Activated B cell treated with CpG ODN at 0.5 μM for 24 hours (primary cell): ENCODE measurements around the gene DHCR24. TPM values are rescaled to one million over a fixed set of nuclear protein-coding genes. Genes with fewer than 3 reads are reported as not detected.

Experiments used
- ATAC-seq: fragments of 200-7000 bp; cut with Tn5 transposase; one replicate; pipeline ENCODE4 v1.10.0; 2021; ENCODE audit warnings: low read depth, mild to moderate bottlenecking, moderate library complexity
- CTCF ChIA-PET: fragments of 350-600 bp; sonication (Branson Sonifier 250); formaldehyde crosslinking; loops from one replicate; lab custom pipeline; 2021; ENCODE audit warnings: antibody characterized with exemption; lab: Charles Lee
- POLR2A ChIA-PET: fragments of 350-600 bp; sonication (Branson Sonifier 250); formaldehyde crosslinking; loops from one replicate; lab custom pipeline; 2021; ENCODE audit warnings: antibody characterized with exemption; lab: Charles Lee
- DNase-seq: peaks from one replicate; pipeline ENCODE4 v3.0.0; 2022
- H3K27ac Mint-ChIP-seq: one replicate; pipeline ENCODE4 v1.8.0; 2020; ENCODE audit warnings: mixed read lengths
- H3K27me3 Mint-ChIP-seq: one replicate; pipeline ENCODE4 v1.8.0; 2021; ENCODE audit warnings: mixed read lengths
- H3K36me3 Mint-ChIP-seq: one replicate; pipeline ENCODE4 v1.8.0; 2021; ENCODE audit warnings: low read depth, mixed read lengths
- H3K4me1 Mint-ChIP-seq: one replicate; pipeline ENCODE4 v1.8.0; 2021; ENCODE audit warnings: mixed read lengths
- H3K4me3 Mint-ChIP-seq: one replicate; pipeline ENCODE4 v1.8.0; 2020; ENCODE audit warnings: mild to moderate bottlenecking, mixed read lengths
- H3K9me3 Mint-ChIP-seq: one replicate; pipeline ENCODE4 v1.8.0; 2020; ENCODE audit warnings: mixed read lengths
- CTCF ChIP-seq: fragments of 200-600 bp; IDR thresholded peaks from one replicate; pipeline ENCODE4 v1.8.0; 2022; ENCODE audit warnings: antibody characterized with exemption, mild to moderate bottlenecking
- intact Hi-C: fragments of 100-400 bp; cut with micrococcal nuclease; formaldehyde crosslinking; loops from one replicate; pipeline ENCODE4 v1.15.1; 2024
- total RNA-seq: library from RNA; stranded (reverse); gene quantifications from 2 replicates; pipeline ENCODE4 v1.2.3, GENCODE V29; 2022

DHCR24 gene
- total RNA-seq, 1 donor from 2014 or later: 55.0 TPM

DNA sequence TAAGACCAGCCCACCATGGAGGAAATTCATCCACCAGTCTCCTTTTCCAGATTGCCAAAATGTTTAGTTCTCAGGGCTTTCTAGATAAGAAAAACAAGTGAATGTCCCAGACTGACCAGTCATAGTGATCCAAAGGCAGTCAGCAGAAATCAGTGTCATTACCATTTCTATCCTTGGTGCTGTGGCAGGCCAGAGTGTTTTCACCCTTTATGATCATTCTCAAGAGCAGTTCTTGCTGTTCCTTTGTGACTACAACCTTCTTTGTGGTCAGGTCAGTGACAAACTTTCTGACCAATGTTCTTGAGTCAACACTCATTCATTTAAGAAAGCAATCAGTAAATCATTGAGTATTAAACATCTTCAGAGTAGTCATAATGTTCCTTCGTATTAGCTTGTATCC is 7.3 kb upstream of the DHCR24 start:
- no peak overlapping the region for H3K27ac Mint-ChIP-seq
- no peaks in the 10 kb centered on the region for H3K9me3 Mint-ChIP-seq
- intact Hi-C loops: no loop called here
- no peaks in the 10 kb centered on the region for H3K36me3 Mint-ChIP-seq
- no peaks in the 10 kb centered on the region for H3K4me1 Mint-ChIP-seq
- CTCF ChIA-PET: no interaction called here
- POLR2A ChIA-PET: no interaction called here
- no peak for ATAC-seq
- no peak for TF ChIP-seq CTCF
- H3K27me3 Mint-ChIP-seq: peaks cover 6% of the 10 kb centered on the region
- DNase-seq: no peak
- H3K4me3 Mint-ChIP-seq: no peak overlapping the region

DNA sequence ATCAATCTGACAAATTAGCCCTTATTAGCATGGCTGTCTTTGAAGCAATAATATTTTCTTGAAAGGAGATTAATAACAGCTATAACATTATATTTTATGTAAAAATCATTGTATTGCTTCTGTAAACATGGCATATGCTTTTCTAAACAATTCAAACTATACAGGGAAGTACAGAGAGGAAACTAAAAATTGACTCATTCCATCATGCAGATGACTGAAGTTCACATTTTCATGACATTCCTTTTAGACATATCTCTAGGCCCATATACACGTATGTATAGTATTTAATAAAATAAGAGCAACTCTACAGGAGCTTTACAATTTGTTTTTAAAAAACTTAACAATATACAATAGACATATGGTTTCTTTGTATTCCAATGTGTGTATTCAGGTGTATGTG is 5.6 kb upstream of the DHCR24 start:
- intact Hi-C loops: no loop called here
- Mint-ChIP-seq H3K36me3 (no peaks in the 10 kb centered on the region), H3K27me3 (peaks cover 6% of the 10 kb centered on the region), H3K4me3 (no peak overlapping the region), H3K9me3 (no peaks in the 10 kb centered on the region), H3K4me1 (peaks cover 1% of the 10 kb centered on the region), H3K27ac (no peak overlapping the region)
- ChIA-PET CTCF (interaction anchor here (0.6 kb wide), 1 partner anchor 1053 kb away, joined by 3 read pairs; no protein-coding TSS in a partner anchor), POLR2A (no interaction called here)
- DNase-seq: no peak
- no peak for ATAC-seq
- TF ChIP-seq CTCF: no peak

DNA sequence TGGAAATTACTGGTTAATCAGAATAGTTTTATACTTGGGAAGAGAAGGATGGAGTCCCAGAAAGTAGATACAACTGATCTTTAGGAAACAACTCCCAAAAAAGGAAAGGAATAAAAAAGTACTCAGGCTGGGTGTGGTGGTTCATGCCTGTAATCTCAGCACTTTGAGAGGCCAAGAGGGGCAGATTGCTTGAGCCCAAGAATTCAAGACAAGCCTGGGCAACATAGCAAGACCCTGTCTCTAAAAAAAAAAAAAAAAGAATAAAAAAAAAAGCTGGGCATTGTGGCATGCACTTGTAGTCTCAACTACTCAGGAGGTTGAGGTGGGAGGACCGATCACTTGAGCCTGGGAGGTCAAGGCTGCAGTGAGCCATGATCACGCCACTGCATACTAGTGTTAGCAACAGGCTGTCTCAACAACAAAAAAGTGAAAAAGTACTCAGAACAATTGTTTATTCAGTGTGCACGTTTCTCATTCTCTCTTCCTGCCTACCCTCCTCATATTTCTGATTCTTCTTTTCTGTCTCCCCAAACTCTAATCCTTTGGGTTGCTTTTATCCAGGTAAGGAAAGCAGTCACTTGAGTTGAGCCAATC is 2.2 kb upstream of the DHCR24 start:
- intact Hi-C loops: loop anchor here (5.0 kb wide), 1 partner anchor 172 kb away; the partner anchor contains the start of gene TTC4
- ChIA-PET POLR2A (no interaction called here), CTCF (no interaction called here)
- Mint-ChIP-seq H3K9me3 (no peaks in the 10 kb centered on the region), H3K36me3 (no peaks in the 10 kb centered on the region), H3K27me3 (peaks cover 9% of the 10 kb centered on the region), H3K4me1 (peaks cover 23% of the 10 kb centered on the region), H3K4me3 (no peak overlapping the region), H3K27ac (no peak overlapping the region)
- DNase-seq (no peak), ATAC-seq (no peak)
- no peak for TF ChIP-seq CTCF

- ChIA-PET CTCF (interaction anchor here (1.4 to 1.6 kb wide), 2 partner anchors 57 to 87 kb away, joined by 4 to 5 read pairs; partner anchors contain the start of gene TTC22), POLR2A (no interaction called here)
- Mint-ChIP-seq H3K27me3 (peaks cover 9% of the 10 kb centered on the region), H3K36me3 (peaks cover 3% of the 10 kb centered on the region), H3K27ac (no peak overlapping the region), H3K4me1 (peaks cover 23% of the 10 kb centered on the region), H3K4me3 (peak overlapping the region; percentile 91), H3K9me3 (no peaks in the 10 kb centered on the region)
- intact Hi-C loops: loop anchor here (5.0 kb wide), 1 partner anchor 171 kb away; the partner anchor contains the start of gene TTC4
- DNase-seq (no peak), ATAC-seq (no peak)
- TF ChIP-seq CTCF: no peak
Measured at GRCh38 chr1:54888080-54888733, 1.2 kb upstream of the DHCR24 start.

DNA sequence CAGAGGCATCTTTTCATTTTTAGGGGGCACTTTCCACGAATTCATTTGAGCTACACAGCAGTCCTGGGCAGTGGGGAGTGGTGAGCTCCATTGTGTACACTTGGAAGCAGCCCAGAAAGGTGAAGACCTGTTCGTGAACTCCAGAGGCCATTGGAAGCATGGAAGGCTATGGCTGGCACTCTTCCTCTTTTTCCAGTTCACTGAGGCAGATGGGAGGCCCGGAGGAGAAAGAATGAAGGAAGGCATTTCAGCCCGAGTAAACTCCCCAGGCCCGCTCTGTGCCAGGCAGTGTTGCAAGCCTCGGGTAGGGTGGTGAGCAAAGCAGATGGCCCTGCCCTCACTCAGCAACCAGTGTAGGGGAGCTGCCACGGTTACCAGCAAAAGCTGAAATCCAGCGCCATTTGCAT is 673 bp upstream of the DHCR24 start:
- CTCF ChIA-PET: interaction anchor here (1.4 to 1.6 kb wide), 2 partner anchors 58 to 87 kb away, joined by 4 to 5 read pairs; partner anchors contain the start of gene TTC22
- POLR2A ChIA-PET: no interaction called here
- H3K36me3 Mint-ChIP-seq: peaks cover 4% of the 10 kb centered on the region
- no peak for DNase-seq
- intact Hi-C loops: loop anchor here (2.0 to 5.0 kb wide), 3 partner anchors 87 to 170 kb away; partner anchors contain the start of genes PARS2, TTC22 and TTC4
- no peak for TF ChIP-seq CTCF
- peaks cover 9% of the 10 kb centered on the region for H3K27me3 Mint-ChIP-seq
- peaks cover 23% of the 10 kb centered on the region for H3K4me1 Mint-ChIP-seq
- no peak overlapping the region for H3K27ac Mint-ChIP-seq
- no peak for ATAC-seq
- H3K9me3 Mint-ChIP-seq: no peaks in the 10 kb centered on the region
- H3K4me3 Mint-ChIP-seq: peak overlapping the region; percentile 91
